ENCODE results near the gene IL31RA.

Gene IL31RA

GRCh38 chr5:55904152-55904551 lies 53.0 kb downstream of the IL31RA start:
- no peak for DNase-seq

GRCh38 chr5:55905251-55905650 lies 54.1 kb downstream of the IL31RA start:
- DNase-seq = no peak

- DNase-seq = no peak
Observed at GRCh38 chr5:55907927-55908326, 56.8 kb downstream of the IL31RA start.

- DNase-seq = no peak
Observed at GRCh38 chr5:55908804-55909203, 57.6 kb downstream of the IL31RA start.

GRCh38 chr5:55911784-55912653 lies 60.9 kb downstream of the IL31RA start:
- no peak for DNase-seq

GRCh38 chr5:55913466-55914413 lies 62.6 kb downstream of the IL31RA start:
- no peak for DNase-seq

- DNase-seq = no peak
Observed at GRCh38 chr5:55914971-55915370, 63.8 kb downstream of the IL31RA start.

- no peak for DNase-seq
Observed at GRCh38 chr5:55915783-55916182, 64.6 kb downstream of the IL31RA start.

- DNase-seq = no peak
Observed at GRCh38 chr5:55916986-55917385, 65.8 kb downstream of the IL31RA start.

- DNase-seq = no peak
Observed at GRCh38 chr5:55917402-55918086, 66.4 kb downstream of the IL31RA start.

GRCh38 chr5:55918087-55919035 lies 67.2 kb downstream of the IL31RA start:
- no peak for DNase-seq

- no peak for DNase-seq
Observed at GRCh38 chr5:55919625-55920024, 68.5 kb downstream of the IL31RA start.

- no peak for DNase-seq
Observed at GRCh38 chr5:55920784-55921183, 69.6 kb downstream of the IL31RA start.

GRCh38 chr5:55921617-55922016 lies 70.5 kb downstream of the IL31RA start:
- no peak for DNase-seq

- no peak for DNase-seq
Observed at GRCh38 chr5:55923177-55923771, 72.1 kb downstream of the IL31RA start.

GRCh38 chr5:55923865-55924500 lies 72.8 kb downstream of the IL31RA start:
- no peak for DNase-seq

GRCh38 chr5:55924744-55925143 lies 73.6 kb downstream of the IL31RA start:
- DNase-seq = no peak

GRCh38 chr5:55925181-55925580 lies 74.0 kb downstream of the IL31RA start:
- DNase-seq = no peak

- no peak for DNase-seq
Observed at GRCh38 chr5:55925712-55926111, 74.6 kb downstream of the IL31RA start.

GRCh38 chr5:55926476-55926875 lies 75.3 kb downstream of the IL31RA start:
- no peak for DNase-seq

Measured in stimulated activated CD4-positive, alpha-beta T cell treated with anti-CD3 and anti-CD28 coated beads, Interleukin-12 subunit alpha, Interleukin-12 subunit beta, amount 100 ng/mL, for 4 hours (primary cell).